NOMO-1 treated with dmso at 0.1 percent for 144 hours (cell line): ENCODE data around the gene NAA15.
"Not testable (repeated sequence)": the region's sequence is repeated elsewhere in the genome, so short reads cannot be mapped to it uniquely, and the experiment has no call there.

Source experiments
- DNase-seq: peaks from one replicate; lab custom pipeline; 2025; ENCODE audit not compliant: unreplicated experiment; lab: John Stamatoyannopoulos, UW

NAA15 gene

GRCh38 chr4:139443661-139444060 is 142.4 kb downstream of the NAA15 start:
- DNase-seq: no peak

- DNase-seq: not testable (repeated sequence)
Observed at GRCh38 chr4:139444881-139445280, 143.6 kb downstream of the NAA15 start.

- DNase-seq: not testable (repeated sequence)
Observed at GRCh38 chr4:139447078-139447477, 145.8 kb downstream of the NAA15 start.

DNA sequence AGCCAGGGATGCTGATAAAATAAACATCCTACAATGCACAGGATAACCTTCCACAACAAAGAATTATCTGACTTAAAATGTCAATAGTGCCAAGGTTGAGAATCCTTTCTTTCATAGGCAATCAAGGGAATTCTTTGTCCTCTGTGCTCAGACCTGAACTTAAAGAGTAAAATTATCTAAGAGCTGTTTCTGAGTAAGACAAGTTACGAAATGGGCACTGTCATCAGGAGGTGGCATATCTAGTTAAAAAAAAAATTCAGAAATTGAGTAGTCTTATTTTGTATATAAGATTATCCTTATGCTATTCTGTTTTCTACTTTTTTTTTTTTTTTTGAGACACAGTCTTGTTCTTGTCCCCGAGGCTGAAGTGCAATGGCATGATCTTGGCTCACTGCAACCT is 149.3 kb downstream of the NAA15 start:
- DNase-seq: no peak

GRCh38 chr4:139451997-139452396 is 150.7 kb downstream of the NAA15 start:
- no peak for DNase-seq

DNA sequence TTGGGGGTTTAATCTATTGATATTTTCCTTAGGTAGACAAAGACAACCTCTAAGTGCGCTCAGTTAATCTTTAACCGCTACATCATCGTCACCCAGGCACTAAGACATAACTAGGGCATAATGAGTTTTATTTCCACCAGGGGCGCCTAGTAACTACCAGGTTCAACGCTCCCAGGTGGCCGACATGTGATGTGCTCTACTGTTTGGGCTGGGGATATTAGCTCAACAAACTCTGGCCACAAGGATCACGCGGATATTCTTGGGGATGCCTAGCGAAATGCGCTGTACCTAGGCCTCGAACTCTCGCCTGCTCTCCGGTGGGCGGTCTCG is 151.7 kb downstream of the NAA15 start:
- DNase-seq: peak; percentile 69

- DNase-seq: peak; percentile 97
Observed at GRCh38 chr4:139453371-139454110, 152.2 kb downstream of the NAA15 start.

GRCh38 chr4:139454111-139455045 is 153.1 kb downstream of the NAA15 start, which contains the start of gene RAB33B:
RAB33B (plus strand) TSS chr4:139454121; CDS start chr4:139454196, 75 bp downstream.
- DNase-seq: no peak

- no peak for DNase-seq
Observed at GRCh38 chr4:139455126-139455538, 153.8 kb downstream of the NAA15 start.

- DNase-seq: no peak
Observed at GRCh38 chr4:139457318-139457717, 156.0 kb downstream of the NAA15 start.

- DNase-seq: no peak
Observed at GRCh38 chr4:139458543-139458942, 157.2 kb downstream of the NAA15 start.

- no peak for DNase-seq
Observed at GRCh38 chr4:139458999-139459398, 157.7 kb downstream of the NAA15 start.

DNA sequence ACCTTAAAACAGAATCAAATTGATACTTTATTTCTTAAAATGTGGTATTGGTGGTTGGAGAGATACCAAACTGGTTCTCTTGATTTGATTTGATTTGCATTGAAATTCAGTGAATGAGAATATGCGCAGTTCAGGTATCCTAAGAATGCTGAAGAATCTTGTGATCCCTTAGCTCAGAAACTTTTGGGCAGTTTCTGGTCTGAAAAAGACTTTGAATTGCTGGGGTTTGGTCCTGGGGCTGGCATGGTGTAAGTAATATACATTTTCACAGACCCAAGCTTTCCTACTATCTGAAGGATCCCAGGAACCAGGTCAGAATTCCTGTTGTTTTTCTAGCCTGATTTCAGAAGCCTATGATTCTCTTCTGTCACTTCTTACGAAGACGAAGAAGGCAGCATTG is 159.3 kb downstream of the NAA15 start:
- DNase-seq: no peak

- DNase-seq: no peak
Observed at GRCh38 chr4:139461022-139461628, 159.8 kb downstream of the NAA15 start.

GRCh38 chr4:139464512-139464911 is 163.2 kb downstream of the NAA15 start:
- DNase-seq: not testable (repeated sequence)

- no peak for DNase-seq
Observed at GRCh38 chr4:139465922-139466321, 164.6 kb downstream of the NAA15 start.

DNA sequence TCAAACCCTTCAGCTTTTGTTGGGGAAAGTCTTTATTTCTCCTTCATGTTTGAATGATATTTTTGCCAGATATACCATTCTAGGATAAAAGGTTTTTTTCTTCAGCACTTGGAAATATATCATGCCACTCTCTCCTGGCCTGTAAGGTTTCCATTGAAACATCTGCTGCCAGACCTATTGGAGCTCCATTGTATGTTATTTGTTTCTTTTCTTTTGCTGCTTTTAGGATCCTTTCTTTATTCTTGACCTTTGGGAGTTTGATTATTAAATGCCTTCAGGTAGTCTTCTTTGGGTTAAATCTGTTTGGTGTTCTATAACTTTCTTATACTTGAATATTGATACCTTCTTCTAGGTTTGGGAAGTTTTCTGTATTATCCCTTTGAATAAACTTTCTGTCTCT is 167.5 kb downstream of the NAA15 start:
- DNase-seq: not testable (repeated sequence)

GRCh38 chr4:139469216-139469615 is 167.9 kb downstream of the NAA15 start:
- DNase-seq: no peak
